Stimulated activated CD8-positive, alpha-beta memory T cell treated with anti-CD3 and anti-CD28 coated beads, Interleukin-4, amount 100 ng/mL, for 48 hours (primary cell): ENCODE results near the gene LIN52.

ENCODE experiments used
- DNase-seq: peaks from one replicate; pipeline ENCODE4 v3.0.0-alpha.2; 2020

Gene LIN52

GRCh38 chr14:74239848-74240793, 155.4 kb downstream of the LIN52 start:
- DNase-seq = no peak

DNA sequence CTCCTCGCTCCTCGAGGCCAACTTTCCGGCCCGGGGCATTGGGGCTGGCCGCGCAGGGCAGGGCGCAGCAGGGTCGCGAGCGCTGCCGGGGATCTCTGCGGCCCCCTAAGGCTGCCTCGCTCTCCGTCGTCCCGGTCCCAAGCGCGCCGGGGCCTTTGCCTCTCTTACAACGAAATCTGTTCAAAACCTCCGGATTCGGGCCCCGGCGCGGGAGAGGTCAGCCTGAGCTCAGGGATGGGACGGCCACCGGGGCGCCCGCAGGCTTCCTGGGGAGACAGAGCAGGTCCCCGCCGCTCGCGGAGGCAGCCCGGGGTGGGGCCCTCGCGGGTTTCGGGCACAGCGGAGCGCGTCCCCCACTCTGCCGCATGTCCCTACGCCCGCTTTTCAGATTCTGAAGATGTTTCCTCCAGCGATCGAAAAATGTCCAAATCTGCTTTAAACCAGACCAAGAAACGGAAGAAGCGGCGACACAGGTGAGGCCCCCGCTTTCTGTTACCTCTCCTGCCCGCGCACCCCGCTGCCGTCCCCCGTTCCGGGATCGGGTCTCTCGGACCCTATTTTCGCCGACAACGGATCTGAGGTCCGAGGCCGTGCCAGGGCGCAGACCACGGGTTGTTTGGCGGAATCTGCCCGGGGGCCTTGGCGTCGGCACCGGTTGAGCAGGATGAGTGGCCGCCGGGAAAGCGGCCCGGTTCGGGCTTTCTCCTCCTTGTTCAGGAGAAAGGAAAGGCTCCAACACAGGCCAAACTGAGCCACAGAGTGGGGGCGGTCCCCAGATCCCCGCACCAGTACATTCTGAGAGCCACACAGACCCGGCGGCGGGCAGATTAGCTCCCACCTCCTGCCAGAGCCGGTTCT, 156.3 kb downstream of the LIN52 start:
- no peak for DNase-seq

DNA sequence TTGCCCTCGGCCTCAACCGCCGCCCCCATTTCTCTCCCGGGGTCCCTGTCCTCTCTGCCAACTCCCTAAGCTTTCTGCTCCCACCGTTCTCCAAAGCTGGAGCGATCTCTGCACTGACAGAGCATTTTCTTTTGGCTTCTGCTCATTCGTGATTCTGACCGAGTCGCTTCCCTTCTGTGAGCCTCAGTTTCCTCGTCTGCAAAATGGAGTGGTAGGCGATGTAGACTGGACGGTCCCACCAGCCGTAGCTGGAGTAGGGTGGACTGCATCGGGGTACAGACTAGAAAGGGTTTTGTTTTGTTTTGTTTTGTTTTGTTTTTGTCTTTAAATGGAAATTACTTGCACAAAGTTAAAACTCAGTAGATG, 156.9 kb downstream of the LIN52 start:
- no peak for DNase-seq

GRCh38 chr14:74242021-74242779, 157.4 kb downstream of the LIN52 start:
- no peak for DNase-seq

DNA sequence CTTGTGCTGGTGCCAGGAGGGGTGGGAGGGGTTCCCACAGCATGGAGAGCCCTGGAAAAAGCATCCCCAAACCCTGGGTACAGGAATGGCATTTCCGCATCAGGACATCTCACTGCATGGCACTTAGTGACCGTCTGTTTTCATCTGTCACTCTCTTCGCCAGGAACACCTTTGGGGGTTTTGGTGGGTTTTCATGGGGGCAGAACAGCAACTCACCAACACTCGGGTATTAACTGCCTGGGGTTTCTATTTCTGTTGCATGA, 158.0 kb downstream of the LIN52 start:
- DNase-seq = no peak

GRCh38 chr14:74243051-74243450, 158.3 kb downstream of the LIN52 start:
- no peak for DNase-seq

GRCh38 chr14:74244115-74244514, 159.4 kb downstream of the LIN52 start:
- DNase-seq = no peak

GRCh38 chr14:74245292-74245691, 160.5 kb downstream of the LIN52 start:
- DNase-seq = no peak

GRCh38 chr14:74246542-74246941, 161.8 kb downstream of the LIN52 start:
- DNase-seq = no peak

DNA sequence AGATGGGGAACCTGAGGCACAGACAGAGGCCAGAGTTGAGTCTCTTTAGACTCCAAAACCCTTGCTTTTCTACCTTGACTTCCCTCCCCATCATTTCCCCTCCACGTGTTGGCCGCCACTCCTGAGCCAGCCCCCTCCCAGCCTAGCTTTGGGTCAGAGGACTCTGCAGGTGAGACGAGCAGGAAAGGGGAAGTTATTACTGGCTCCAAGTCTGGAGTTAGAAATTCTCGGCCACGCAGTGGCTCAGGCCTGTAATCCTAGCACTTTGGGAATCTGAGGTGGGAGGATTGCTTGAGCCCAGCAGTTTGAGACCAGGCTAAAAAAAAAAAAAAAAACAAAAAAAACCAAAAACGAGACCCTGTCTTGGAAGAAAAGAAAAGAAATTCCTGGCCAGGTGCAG, 163.3 kb downstream of the LIN52 start:
- DNase-seq = no peak

DNA sequence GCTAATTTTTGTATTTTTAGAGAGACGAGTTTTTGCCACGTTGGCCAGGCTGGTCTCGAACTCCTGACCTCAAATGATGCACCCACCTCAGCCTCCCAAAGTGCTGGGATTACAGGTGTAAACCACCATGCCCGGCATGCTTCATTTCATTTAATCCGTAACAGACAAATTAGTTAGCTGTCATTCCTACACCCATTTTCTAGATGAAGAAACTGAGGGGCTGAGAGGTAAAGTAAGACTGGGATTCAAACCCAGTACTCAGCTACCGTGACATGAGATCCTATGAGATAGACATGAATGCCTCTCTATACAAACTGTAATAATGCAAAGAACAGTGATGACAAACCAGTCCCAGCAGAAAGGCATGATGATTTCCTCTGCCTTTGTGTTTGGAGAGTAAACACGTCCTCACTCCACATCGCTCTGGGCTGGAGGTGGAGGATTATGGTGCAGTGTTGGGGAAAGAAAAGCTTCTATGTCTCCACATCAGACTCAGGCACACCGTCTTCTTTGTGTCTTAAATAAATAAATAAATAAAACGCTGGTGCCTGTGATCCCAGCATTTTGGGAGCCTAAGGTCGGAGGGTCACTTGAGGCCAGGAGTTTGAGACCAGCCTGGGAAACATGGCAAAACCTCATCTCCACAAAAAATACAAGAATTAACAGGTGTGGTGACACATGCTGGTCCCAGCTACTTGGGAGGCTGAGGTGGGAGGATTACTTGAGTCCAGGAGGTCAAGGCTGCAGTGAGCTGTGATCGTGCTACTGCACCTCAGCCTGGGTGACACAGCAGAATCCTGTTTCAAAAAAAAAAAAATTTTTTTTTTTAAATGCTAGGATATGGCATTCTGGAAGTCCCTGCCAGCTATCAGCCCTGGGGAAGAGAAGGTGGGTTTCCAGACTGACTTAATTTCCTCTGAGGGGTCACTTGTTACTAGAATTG, 164.9 kb downstream of the LIN52 start:
- no peak for DNase-seq
